ENCODE data around the gene ZFP3.
"Not testable (repeated sequence)": the region's sequence is repeated elsewhere in the genome, so short reads cannot be mapped to it uniquely, and the experiment has no call there.

ZFP3 gene

GRCh38 chr17:5139458-5139732 lies 61.1 kb downstream of the ZFP3 start:
- DNase-seq, result no peak

DNA sequence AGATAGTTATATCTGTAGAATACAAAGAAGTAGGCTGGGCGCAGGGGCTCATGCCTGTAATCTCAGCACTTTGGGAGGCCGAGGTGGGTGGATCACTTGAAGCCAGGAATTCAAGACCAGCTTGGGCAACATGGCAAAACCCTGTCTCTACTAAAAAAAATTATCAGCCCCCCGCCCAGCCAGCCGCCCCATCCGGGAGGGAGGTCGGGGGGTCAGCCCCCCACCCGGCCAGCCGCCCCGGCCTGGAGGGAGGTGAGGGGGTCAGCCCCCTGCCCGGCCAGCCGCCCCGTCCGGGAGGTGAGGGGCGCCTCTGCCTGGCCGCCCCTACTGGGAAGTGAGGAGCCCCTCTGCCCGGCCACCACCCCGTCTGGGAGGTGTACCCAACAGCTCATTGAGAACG lies 64.6 kb downstream of the ZFP3 start:
- not testable (repeated sequence) for DNase-seq

Measured in HCEC 1CT (cell line).